Measurements from ENCODE around the gene MGLL.

The MGLL gene

GRCh38 chr3:127678611-127679533, 143.4 kb downstream of the MGLL start:
- in situ Hi-C loops (cut with MboI; ENCODE audit: low sequenced_read_pairs), result no loop called here

GRCh38 chr3:127678315-127678599, 144.1 kb downstream of the MGLL start:
- in situ Hi-C loops (cut with MboI; ENCODE audit: low sequenced_read_pairs), result no loop called here

- in situ Hi-C loops (cut with MboI; ENCODE audit: low sequenced_read_pairs), result no loop called here
Observed at GRCh38 chr3:127677541-127678314, 144.6 kb downstream of the MGLL start.

- in situ Hi-C loops (cut with MboI; ENCODE audit: low sequenced_read_pairs), result no loop called here
Observed at GRCh38 chr3:127676921-127677351, 145.4 kb downstream of the MGLL start.

- in situ Hi-C loops (cut with MboI; ENCODE audit: low sequenced_read_pairs), result no loop called here
Observed at GRCh38 chr3:127676456-127676855, 145.9 kb downstream of the MGLL start.

GRCh38 chr3:127675651-127676391, 146.5 kb downstream of the MGLL start:
- in situ Hi-C loops (cut with MboI; ENCODE audit: low sequenced_read_pairs), result no loop called here

GRCh38 chr3:127674790-127675189, 147.5 kb downstream of the MGLL start:
- in situ Hi-C loops (cut with MboI; ENCODE audit: low sequenced_read_pairs), result loop anchor here (25.0 kb wide), 1 partner anchor 163 kb away; no protein-coding TSS in a partner anchor

- in situ Hi-C loops (cut with MboI; ENCODE audit: low sequenced_read_pairs), result loop anchor here (25.0 kb wide), 1 partner anchor 163 kb away; no protein-coding TSS in a partner anchor
Observed at GRCh38 chr3:127674101-127674721, 148.1 kb downstream of the MGLL start.

GRCh38 chr3:127673191-127674100, 148.9 kb downstream of the MGLL start:
- in situ Hi-C loops (cut with MboI; ENCODE audit: low sequenced_read_pairs), result loop anchor here (25.0 kb wide), 1 partner anchor 164 kb away; no protein-coding TSS in a partner anchor

- in situ Hi-C loops (cut with MboI; ENCODE audit: low sequenced_read_pairs), result loop anchor here (25.0 kb wide), 1 partner anchor 165 kb away; no protein-coding TSS in a partner anchor
Observed at GRCh38 chr3:127672429-127673190, 149.7 kb downstream of the MGLL start, which contains the start of gene ABTB1. Gene ABTB1 (plus strand): TSS chr3:127672952. CDS start chr3:127673026, 74 bp downstream.

- in situ Hi-C loops (cut with MboI; ENCODE audit: low sequenced_read_pairs), result loop anchor here (25.0 kb wide), 1 partner anchor 166 kb away; no protein-coding TSS in a partner anchor
Observed at GRCh38 chr3:127671523-127672428, 150.5 kb downstream of the MGLL start.

- in situ Hi-C loops (cut with MboI; ENCODE audit: low sequenced_read_pairs), result loop anchor here (25.0 kb wide), 1 partner anchor 166 kb away; no protein-coding TSS in a partner anchor
Observed at GRCh38 chr3:127670761-127671522, 151.4 kb downstream of the MGLL start.

GRCh38 chr3:127670229-127670559, 152.1 kb downstream of the MGLL start:
- in situ Hi-C loops (cut with MboI; ENCODE audit: low sequenced_read_pairs), result loop anchor here (25.0 kb wide), 1 partner anchor 167 kb away; no protein-coding TSS in a partner anchor

- in situ Hi-C loops (cut with MboI; ENCODE audit: low sequenced_read_pairs), result loop anchor here (25.0 kb wide), 1 partner anchor 168 kb away; no protein-coding TSS in a partner anchor
Observed at GRCh38 chr3:127669541-127670228, 152.6 kb downstream of the MGLL start.

GRCh38 chr3:127668906-127669305, 153.4 kb downstream of the MGLL start:
- in situ Hi-C loops (cut with MboI; ENCODE audit: low sequenced_read_pairs), result loop anchor here (25.0 kb wide), 1 partner anchor 168 kb away; no protein-coding TSS in a partner anchor

GRCh38 chr3:127667119-127667681, 155.1 kb downstream of the MGLL start:
- in situ Hi-C loops (cut with MboI; ENCODE audit: low sequenced_read_pairs), result loop anchor here (25.0 kb wide), 1 partner anchor 170 kb away; no protein-coding TSS in a partner anchor

Measured in HL-60/S4 (cell line).